GM19025 (cell line): Measurements from ENCODE around the gene GFI1B.
"Not testable (repeated sequence)": the region's sequence is repeated elsewhere in the genome, so short reads cannot be mapped to it uniquely, and the experiment has no call there.

Experiments used
- ATAC-seq: cut with Tn5 transposase; IDR thresholded peaks from one replicate; pipeline ENCODE4 v1.9.1; 2021; ENCODE audit warnings: mild to moderate bottlenecking, low read depth, moderate library complexity; ENCODE audit not compliant: unreplicated experiment

The GFI1B gene

GRCh38 chr9:132967908-132968307 lies 10.6 kb upstream of the GFI1B start:
- ATAC-seq: not testable (repeated sequence)

- ATAC-seq: no peak
Observed at GRCh38 chr9:132969783-132970182, 8.7 kb upstream of the GFI1B start.

GRCh38 chr9:132970324-132971062 lies 8.0 kb upstream of the GFI1B start:
- ATAC-seq: no peak

- no peak for ATAC-seq
Observed at GRCh38 chr9:132973166-132973565, 5.3 kb upstream of the GFI1B start.

GRCh38 chr9:132973713-132974112 lies 4.8 kb upstream of the GFI1B start:
- ATAC-seq: no peak

- ATAC-seq: no peak
Observed at GRCh38 chr9:132975961-132976360, 2.5 kb upstream of the GFI1B start.

- no peak for ATAC-seq
Observed at GRCh38 chr9:132976571-132976970, 1.9 kb upstream of the GFI1B start.

GRCh38 chr9:132978112-132978450 lies 413 bp upstream of the GFI1B start:
- no peak for ATAC-seq

GRCh38 chr9:132980157-132980556 lies 1.7 kb downstream of the GFI1B start:
- no peak for ATAC-seq

GRCh38 chr9:132982458-132982857 lies 4.0 kb downstream of the GFI1B start:
- ATAC-seq: peak; percentile 55

GRCh38 chr9:132983491-132984201 lies 5.2 kb downstream of the GFI1B start:
- ATAC-seq: no peak

- ATAC-seq: no peak
Observed at GRCh38 chr9:132984202-132985070, 5.9 kb downstream of the GFI1B start.

GRCh38 chr9:132985071-132985350 lies 6.5 kb downstream of the GFI1B start:
- ATAC-seq: no peak

- ATAC-seq: no peak
Observed at GRCh38 chr9:132985489-132985888, 7.0 kb downstream of the GFI1B start.

GRCh38 chr9:132986114-132986513 lies 7.6 kb downstream of the GFI1B start:
- no peak for ATAC-seq

- no peak for ATAC-seq
Observed at GRCh38 chr9:132986640-132987620, 8.4 kb downstream of the GFI1B start.

GRCh38 chr9:132988244-132989013 lies 9.9 kb downstream of the GFI1B start:
- ATAC-seq: no peak

GRCh38 chr9:132989014-132989310 lies 10.5 kb downstream of the GFI1B start:
- ATAC-seq: no peak

- no peak for ATAC-seq
Observed at GRCh38 chr9:132989414-132989996, 11.0 kb downstream of the GFI1B start.
